HCT116 (cell line): Measurements from ENCODE around the gene LDAH. TPM values are rescaled to one million over a fixed set of nuclear protein-coding genes. Genes with fewer than 3 reads are reported as not detected.

Experiments
- ATAC-seq: fragments of 200-7000 bp; cut with Tn5 transposase; 2 replicates; pipeline ENCODE4 v1.9.1; 2020; ENCODE audit warnings: mild to moderate bottlenecking, moderate library complexity
- BruUV-seq: library from RNA; stranded (reverse); fragments of 400-500 nt; replicated peaks from 2 replicates; lab custom pipeline; 2021; lab: Mats Ljungman, UMichigan
- CTCF ChIA-PET: fragments of 300-600 bp; sonication (Branson Sonifier 250); formaldehyde crosslinking; loops from one replicate; lab custom pipeline; 2021; ENCODE audit warnings: antibody characterized with exemption; lab: Charles Lee
- POLR2A ChIA-PET: fragments of 300-600, 350-600 bp; sonication (Branson Sonifier 250); formaldehyde crosslinking; loops from one replicate; lab custom pipeline; 2021; ENCODE audit warnings: antibody characterized with exemption; lab: Charles Lee
- RAD21 ChIA-PET, 2 experiments: fragments of 300-600 bp; sonication (Branson Sonifier 250); formaldehyde crosslinking; loops; one replicate each; lab custom pipeline; 2023; ENCODE audit warnings: low total read pairs in 2 of 2; ENCODE audit not compliant: uncharacterized antibody in 2 of 2, unreplicated experiment in 2 of 2, low non-redundant PET in 1 of 2; lab: Charles Lee
- DNase-seq: peaks from one replicate; pipeline ENCODE4 v3.0.0-alpha.2; 2010; ENCODE audit warnings: low read depth, low spot score
- H2AFZ ChIP-seq: fragments of 200-600 bp; shearing (Covaris generic), sonication (generic); 2 replicates; pipeline ENCODE4 v1.6.1; 2017; ENCODE audit warnings: low read depth, mixed run types, mixed read lengths, antibody characterized with exemption, low read length; ENCODE audit not compliant: poor library complexity, severe bottlenecking
- H3K27ac ChIP-seq: 2 replicates; pipeline ENCODE4 v1.5.1; 2012; ENCODE audit warnings: low read depth, low read length
- H3K27me3 ChIP-seq: fragments of 200-600 bp; sonication (generic); 2 replicates; pipeline ENCODE4 v1.6.1; 2016; ENCODE audit warnings: mixed run types, low read length, mixed read lengths; ENCODE audit not compliant: insufficient read depth
- H3K36me3 ChIP-seq, 2 experiments: fragments of 200-500 bp in 1 of 2; fragments of 200-600 bp in 1 of 2; sonication (Bioruptor generic) in 1 of 2; sonication (generic) in 1 of 2; 2 replicates each; pipeline versions ENCODE4 v1.5.1 to v1.6.1; 2014 to 2016; ENCODE audit warnings: low read length in 2 of 2, inconsistent platforms in 1 of 2, mixed read lengths in 1 of 2, mixed run types in 1 of 2; ENCODE audit not compliant: insufficient read depth in 2 of 2, control insufficient read depth in 1 of 2
- H3K4me1 ChIP-seq, 2 experiments: fragments of 200-600 bp in 1 of 2; sonication (generic) in 1 of 2; 2 replicates each; pipeline versions ENCODE4 v1.5.1 to v1.6.1; 2012 to 2017; ENCODE audit warnings: low read length in 2 of 2, inconsistent platforms in 1 of 2, mild to moderate bottlenecking in 1 of 2, mixed read lengths in 1 of 2, mixed run types in 1 of 2, moderate library complexity in 1 of 2; ENCODE audit not compliant: insufficient read depth in 2 of 2, control insufficient read depth in 1 of 2
- H3K4me2 ChIP-seq: fragments of 200-600 bp; sonication (generic); 2 replicates; pipeline ENCODE4 v1.6.1; 2017; ENCODE audit warnings: mixed run types, low read length, mixed read lengths
- H3K4me3 ChIP-seq, 2 experiments: fragments of 200-600 bp in 1 of 2; sonication (generic) in 1 of 2; replicated peaks in 1 of 2; 2 replicates each; pipeline ENCODE4 v1.5.1; 2011 to 2016; ENCODE audit warnings: low read length in 2 of 2, control low read depth in 1 of 2, low read depth in 1 of 2, mild to moderate bottlenecking in 1 of 2, mixed read lengths in 1 of 2, mixed run types in 1 of 2
- H3K79me2 ChIP-seq: fragments of 200-600 bp; sonication (generic); 2 replicates; pipeline ENCODE4 v1.6.1; 2017; ENCODE audit warnings: mild to moderate bottlenecking, mixed run types, low read length, moderate library complexity, mixed read lengths; ENCODE audit not compliant: insufficient read depth
- H3K9ac ChIP-seq: fragments of 200-600 bp; sonication (generic); 2 replicates; pipeline ENCODE4 v1.6.1; 2016; ENCODE audit warnings: low read length, mixed read lengths
- H3K9me2 ChIP-seq: fragments of 200-600 bp; sonication (generic), shearing (Covaris generic); 2 replicates; pipeline ENCODE4 v1.6.1; 2017; ENCODE audit warnings: mixed run types, mild to moderate bottlenecking, moderate library complexity; ENCODE audit not compliant: insufficient read depth
- H3K9me3 ChIP-seq, 2 experiments: fragments of 200-500 bp in 1 of 2; fragments of 200-600 bp in 1 of 2; sonication (Bioruptor generic) in 1 of 2; sonication (generic) in 1 of 2; 2 replicates each; pipeline ENCODE4 v1.6.1; 2014 to 2017; ENCODE audit warnings: low read length in 2 of 2, mixed read lengths in 2 of 2, inconsistent platforms in 1 of 2, low read depth in 1 of 2, mild to moderate bottlenecking in 1 of 2, mixed run types in 1 of 2, moderate library complexity in 1 of 2; ENCODE audit not compliant: control insufficient read depth in 1 of 2, insufficient read depth in 1 of 2
- H4K20me1 ChIP-seq: fragments of 200-600 bp; sonication (generic), shearing (Covaris generic); 2 replicates; pipeline ENCODE4 v1.6.1; 2017; ENCODE audit warnings: mixed run types, mild to moderate bottlenecking, moderate library complexity; ENCODE audit not compliant: insufficient read depth
- EGR1 ChIP-seq: IDR thresholded peaks from 2 replicates; pipeline ENCODE4 v1.6.1; 2012; ENCODE audit warnings: low read depth
- ELF1 ChIP-seq: IDR thresholded peaks from 2 replicates; pipeline ENCODE4 v1.6.1; 2012; ENCODE audit warnings: low read depth, borderline replicate concordance
- EZH2 ChIP-seq: fragments of 200-600 bp; sonication (generic); IDR thresholded peaks from 2 replicates; pipeline ENCODE4 v1.6.1; 2017; ENCODE audit warnings: antibody characterized with exemption, mixed run types
- EZH2phosphoT487 ChIP-seq: fragments of 200-600 bp; IDR thresholded peaks from 2 replicates; pipeline ENCODE4 v1.6.1; 2018; ENCODE audit warnings: antibody characterized with exemption, borderline replicate concordance
- POLR2AphosphoS5 ChIP-seq: IDR thresholded peaks from 2 replicates; pipeline ENCODE4 v1.6.1; 2011; ENCODE audit warnings: mild to moderate bottlenecking, low read depth, low read length, moderate library complexity
- RAD21 ChIP-seq: IDR thresholded peaks from 2 replicates; pipeline ENCODE4 v1.6.1; 2012; ENCODE audit warnings: low read depth, mild to moderate bottlenecking
- SIN3A ChIP-seq: IDR thresholded peaks from 2 replicates; pipeline ENCODE4 v1.6.1; 2012; ENCODE audit warnings: low read depth
- SP1 ChIP-seq: IDR thresholded peaks from 2 replicates; pipeline ENCODE4 v1.6.1; 2012; ENCODE audit warnings: low read depth
- SRF ChIP-seq: IDR thresholded peaks from 2 replicates; pipeline ENCODE4 v1.6.1; 2012; ENCODE audit warnings: low read depth
- intact Hi-C: fragments of 100-400 bp; cut with micrococcal nuclease; formaldehyde crosslinking; loops from 2 replicates; pipeline ENCODE4 v1.10.0; 2022
- total RNA-seq: library from RNA; stranded (reverse); gene quantifications from one replicate; pipeline ENCODE4 v1.2.1, GENCODE V29; 2021; ENCODE audit not compliant: unreplicated experiment
- TF ChIP-seq, protein P1 (sequence below): IDR thresholded peaks from 2 replicates; pipeline ENCODE4 v1.6.1; 2012
- TF ChIP-seq, protein P2 (sequence below): IDR thresholded peaks from 2 replicates; pipeline ENCODE4 v1.6.1; 2012

Gene LDAH
- total RNA-seq, 1 experiment from 2014 or later: 25.7 TPM

DNA sequence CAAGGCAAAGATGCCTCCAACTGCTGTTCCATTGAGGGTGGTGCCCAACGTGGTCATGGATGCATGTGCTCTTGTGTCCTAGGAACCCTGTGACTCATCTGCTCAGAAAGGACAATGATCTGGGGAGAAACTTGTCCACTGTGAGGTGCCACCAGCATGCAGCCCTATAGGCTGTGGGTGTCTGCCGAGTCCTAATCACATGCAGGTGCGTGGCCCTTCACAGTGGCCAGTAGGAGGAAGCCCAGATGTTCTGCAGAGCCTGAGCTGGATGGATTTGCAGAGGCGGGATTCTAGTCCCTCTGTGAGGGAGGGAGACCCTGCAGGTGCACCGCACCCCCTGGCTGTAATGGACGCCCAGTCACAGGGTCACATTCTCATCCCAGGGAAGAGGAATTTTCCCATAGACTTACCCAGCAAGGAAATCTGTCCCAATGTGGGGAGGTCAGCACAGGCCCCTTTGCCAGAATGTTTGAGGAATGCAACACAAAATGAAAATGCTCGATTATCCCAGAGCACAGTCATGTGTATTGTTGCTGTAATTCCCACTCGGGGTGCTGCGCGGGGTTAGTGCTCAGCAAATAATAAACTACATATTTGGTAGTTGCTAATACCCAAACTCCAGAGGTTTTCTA, 142.0 kb downstream of the LDAH start (continued):
- no peak for TF ChIP-seq ELF1
- TF ChIP-seq SIN3A: no peak
- TF ChIP-seq, protein P1, sequence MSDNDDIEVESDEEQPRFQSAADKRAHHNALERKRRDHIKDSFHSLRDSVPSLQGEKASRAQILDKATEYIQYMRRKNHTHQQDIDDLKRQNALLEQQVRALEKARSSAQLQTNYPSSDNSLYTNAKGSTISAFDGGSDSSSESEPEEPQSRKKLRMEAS: no peak
- TF ChIP-seq SRF: no peak

DNA sequence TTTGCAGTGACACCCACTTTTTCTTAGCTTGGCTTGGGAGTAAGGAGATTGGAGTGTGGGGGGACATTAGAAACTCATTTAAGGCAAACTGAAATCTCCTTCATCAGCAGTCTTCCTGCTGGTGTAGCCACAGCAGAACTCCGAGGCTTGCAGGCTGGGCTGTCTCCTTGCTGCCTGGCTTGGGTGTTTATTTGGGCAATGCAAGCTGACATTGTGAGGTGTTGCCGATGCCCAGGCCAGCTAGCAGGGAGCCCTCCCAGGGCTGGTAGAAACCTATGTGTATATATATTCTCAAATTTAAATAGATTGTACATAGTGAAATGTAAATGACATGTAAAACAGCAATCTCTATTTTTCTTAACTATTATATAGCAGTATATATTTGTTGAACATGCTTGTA, 144.1 kb downstream of the LDAH start:
- Histone ChIP-seq H3K9me2 (no peaks in the 10 kb centered on the region), H3K9me3 (no peaks in the 10 kb centered on the region), H2AFZ (no peak overlapping the region), H3K9ac (no peak overlapping the region), H3K79me2 (no peaks in the 10 kb centered on the region), H3K4me1 (peaks cover 0 to 11% of the 10 kb centered on the region in 2 experiments; a peak in 2 of 4 replicates), H3K27ac (no peak overlapping the region), H3K4me2 (no peak overlapping the region), H3K4me3 (no peak overlapping the region), H4K20me1 (no peaks in the 10 kb centered on the region), H3K36me3 (no peaks in the 10 kb centered on the region; a peak in 1 of 4 replicates), H3K27me3 (no peaks in the 10 kb centered on the region)
- ChIA-PET POLR2A (no interaction called here), RAD21 (no interaction called here), CTCF (interaction anchor here (1.0 to 2.1 kb wide), 2 partner anchors 17 to 285 kb away, joined by 3 to 12 read pairs; no protein-coding TSS in a partner anchor)
- intact Hi-C loops: no loop called here
- ATAC-seq: no peak
- BruUV-seq: no TSS peak
- no peak for TF ChIP-seq SIN3A
- TF ChIP-seq EZH2: no peak
- no peak for TF ChIP-seq RAD21
- TF ChIP-seq EZH2phosphoT487: no peak
- TF ChIP-seq, protein P2, sequence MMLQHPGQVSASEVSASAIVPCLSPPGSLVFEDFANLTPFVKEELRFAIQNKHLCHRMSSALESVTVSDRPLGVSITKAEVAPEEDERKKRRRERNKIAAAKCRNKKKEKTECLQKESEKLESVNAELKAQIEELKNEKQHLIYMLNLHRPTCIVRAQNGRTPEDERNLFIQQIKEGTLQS: no peak
- no peak for TF ChIP-seq EGR1
- TF ChIP-seq SP1: no peak
- TF ChIP-seq POLR2AphosphoS5: no peak
- no peak for DNase-seq
